ENCODE results near the gene GP1BB. TPM values are rescaled to one million over a fixed set of nuclear protein-coding genes. Genes with fewer than 3 reads are reported as not detected.

Gene GP1BB
- total RNA-seq, 1 experiment from 2014 or later = 3.6 TPM

GRCh38 chr22:19755145-19755710, 31.9 kb downstream of the GP1BB start:
- no peak for TF ChIP-seq CTCF (IDR thresholded peaks at IDR 0.05)
- no peak for TF ChIP-seq REST (IDR thresholded peaks at IDR 0.05; ENCODE audit: insufficient read depth in 1 of 2, low read depth in 2 of 2, low read length in 1 of 2)
- TF ChIP-seq SIN3A (IDR thresholded peaks at IDR 0.05; ENCODE audit: borderline replicate concordance, insufficient read depth, low read depth, low read length) = no peak
- TF ChIP-seq POLR2AphosphoS5 (IDR thresholded peaks at IDR 0.05; ENCODE audit: low read depth, low read length) = no peak
- TF ChIP-seq TCF7L2 (IDR thresholded peaks at IDR 0.05; ENCODE audit: low read depth, low read length) = no peak
- CTCF ChIA-PET = no interaction called here
- no peaks in the 10 kb centered on the region for H3K36me3 ChIP-seq (ENCODE audit: control insufficient read depth, insufficient read depth, low read length)
- peaks cover 26% of the 10 kb centered on the region for H3K4me1 ChIP-seq (ENCODE audit: control insufficient read depth, insufficient read depth, low read length)
- H3K9me3 ChIP-seq (ENCODE audit: control insufficient read depth, insufficient read depth, low read depth, low read length) = no peaks in the 10 kb centered on the region
- no peak overlapping the region for H3K4me3 ChIP-seq (ENCODE audit: low read depth in 2 of 2, low read length in 2 of 2)
- intact Hi-C loops (cut with micrococcal nuclease; ENCODE audit: unreplicated experiment) (no loop called here), in situ Hi-C loops (cut with HindIII; ENCODE audit: low pct_unique_long_range_greater_than_20kb, low sequenced_read_pairs) (no loop called here)
- POLR2A ChIA-PET = no interaction called here
- H3K27me3 ChIP-seq (ENCODE audit: control insufficient read depth, insufficient read depth, low read length) = no peaks in the 10 kb centered on the region
- DNase-seq (ENCODE audit: low read depth, low spot score) (no peak), ATAC-seq (no peak)
- no peak overlapping the region for H3K27ac ChIP-seq (ENCODE audit: low read length)
- no TSS peak for BruUV-seq (replicated peaks)

DNA sequence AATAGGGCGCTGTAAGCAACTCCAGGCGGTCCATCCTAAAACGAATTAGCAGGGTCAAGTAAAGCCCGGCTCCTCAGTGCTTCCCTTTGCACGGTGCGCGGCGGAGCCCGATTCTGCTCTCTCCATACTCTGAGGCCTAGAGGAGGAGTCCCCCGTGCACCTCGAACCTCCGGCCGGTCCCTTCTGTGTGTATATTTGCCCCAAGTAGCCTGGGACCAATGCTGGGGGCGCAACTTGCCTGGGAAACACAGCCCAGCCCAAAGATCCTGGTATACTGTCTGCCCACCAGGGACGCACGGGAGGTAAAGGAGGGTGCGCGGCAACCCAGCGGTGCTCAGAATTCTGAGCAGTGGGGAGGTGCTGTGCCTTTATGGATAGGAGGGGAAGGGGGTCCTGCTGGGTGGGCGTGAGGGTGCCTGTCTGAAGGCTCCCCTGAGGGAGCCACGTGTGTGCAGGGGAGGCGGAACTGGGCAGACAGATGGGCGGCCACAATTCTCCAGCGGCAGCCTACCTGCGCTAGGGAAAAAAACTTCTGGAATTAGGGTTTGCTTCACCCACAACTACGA, 32.5 kb downstream of the GP1BB start:
- H3K4me1 ChIP-seq (ENCODE audit: control insufficient read depth, insufficient read depth, low read length) = peaks cover 25% of the 10 kb centered on the region
- no TSS peak for BruUV-seq (replicated peaks)
- H3K27me3 ChIP-seq (ENCODE audit: control insufficient read depth, insufficient read depth, low read length) = no peaks in the 10 kb centered on the region
- ChIA-PET POLR2A (interaction anchor here (0.6 kb wide), 1 partner anchor 169 kb away, joined by 6 read pairs; no protein-coding TSS in a partner anchor), CTCF (no interaction called here)
- ATAC-seq (no peak), DNase-seq (ENCODE audit: low read depth, low spot score) (no peak)
- intact Hi-C loops (cut with micrococcal nuclease; ENCODE audit: unreplicated experiment) (no loop called here), in situ Hi-C loops (cut with HindIII; ENCODE audit: low pct_unique_long_range_greater_than_20kb, low sequenced_read_pairs) (no loop called here)
- TF ChIP-seq TCF7L2 (IDR thresholded peaks at IDR 0.05; ENCODE audit: low read depth, low read length) = no peak
- TF ChIP-seq POLR2AphosphoS5 (IDR thresholded peaks at IDR 0.05; ENCODE audit: low read depth, low read length) = no peak
- no peak for TF ChIP-seq CTCF (IDR thresholded peaks at IDR 0.05)
- TF ChIP-seq SIN3A (IDR thresholded peaks at IDR 0.05; ENCODE audit: borderline replicate concordance, insufficient read depth, low read depth, low read length) = no peak
- TF ChIP-seq REST (IDR thresholded peaks at IDR 0.05; ENCODE audit: insufficient read depth in 1 of 2, low read depth in 2 of 2, low read length in 1 of 2) = no peak
- peak overlapping the region; percentile 66; the same call in 1 of the 2 replicates for H3K27ac ChIP-seq (ENCODE audit: low read length)
- H3K36me3 ChIP-seq (ENCODE audit: control insufficient read depth, insufficient read depth, low read length) = no peaks in the 10 kb centered on the region
- no peaks in the 10 kb centered on the region for H3K9me3 ChIP-seq (ENCODE audit: control insufficient read depth, insufficient read depth, low read depth, low read length)
- H3K4me3 ChIP-seq (ENCODE audit: low read depth in 2 of 2, low read length in 2 of 2) = no peak overlapping the region
